GM12878 (cell line): ENCODE measurements around the gene RMDN3. TPM values are rescaled to one million over a fixed set of nuclear protein-coding genes. Genes with fewer than 3 reads are reported as not detected.
A peak's percentile ranks its signal among the peaks of the same experiment; 100 is the strongest.

Experiments used
- ATF3 ChIP-seq: IDR thresholded peaks from 2 replicates; pipeline ENCODE4 v1.6.1; 2011; ENCODE audit warnings: low read depth, mild to moderate bottlenecking, low read length, moderate library complexity, borderline replicate concordance; ENCODE audit errors: extremely low read depth
- ATF7 ChIP-seq: fragments of 450-650 bp; IDR thresholded peaks from 2 replicates; pipeline ENCODE4 v1.6.1; 2016; ENCODE audit warnings: low read depth, mild to moderate bottlenecking
- BCL11A ChIP-seq: IDR thresholded peaks from 2 replicates; pipeline ENCODE4 v1.6.1; 2011; ENCODE audit warnings: low read depth, low read length
- CBX3 ChIP-seq: fragments of 200-600 bp; sonication (generic); IDR thresholded peaks from 2 replicates; pipeline ENCODE4 v1.6.1; 2016; ENCODE audit warnings: low read depth, borderline replicate concordance
- CBX5 ChIP-seq: sonication (generic); IDR thresholded peaks from 2 replicates; pipeline ENCODE4 v1.6.1; 2016; ENCODE audit warnings: low read depth, moderate library complexity, mild to moderate bottlenecking, inconsistent platforms
- CEBPB ChIP-seq, 2 experiments: fragments of 150-350 bp in 1 of 2; IDR thresholded peaks; 2 replicates each; pipeline ENCODE4 v1.6.1; 2012 to 2014; ENCODE audit warnings: low read depth in 2 of 2, low read length in 2 of 2, borderline replicate concordance in 1 of 2, inconsistent platforms in 1 of 2
- CREB1 ChIP-seq: IDR thresholded peaks from 2 replicates; pipeline ENCODE4 v1.6.1; 2012; ENCODE audit warnings: low read depth, mild to moderate bottlenecking, inconsistent platforms
- CUX1 ChIP-seq: IDR thresholded peaks from 2 replicates; pipeline ENCODE4 v1.6.1; 2012; ENCODE audit warnings: improper control_type of control experiment, low read depth, low read length; ENCODE audit not compliant: insufficient replicate concordance
- E4F1 ChIP-seq: fragments of 450-650 bp; IDR thresholded peaks from 2 replicates; pipeline ENCODE4 v1.6.1; 2018; ENCODE audit warnings: borderline replicate concordance, mild to moderate bottlenecking; ENCODE audit not compliant: partially characterized antibody
- IRF4 ChIP-seq: IDR thresholded peaks from 2 replicates; pipeline ENCODE4 v1.6.1; 2011; ENCODE audit warnings: low read depth, low read length
- NR2C1 ChIP-seq: fragments of 450-650 bp; IDR thresholded peaks from 2 replicates; pipeline ENCODE4 v1.6.1; 2017; ENCODE audit warnings: antibody characterized with exemption, mild to moderate bottlenecking, moderate library complexity
- SIX5 ChIP-seq: IDR thresholded peaks from 2 replicates; pipeline ENCODE4 v1.6.1; 2011; ENCODE audit warnings: mild to moderate bottlenecking, low read depth, low read length, moderate library complexity; ENCODE audit not compliant: severe bottlenecking
- SMAD1 ChIP-seq: fragments of 450-650 bp; IDR thresholded peaks from 2 replicates; pipeline ENCODE4 v1.6.1; 2018; ENCODE audit warnings: mild to moderate bottlenecking, low read depth; ENCODE audit not compliant: partially characterized antibody
- SMAD5 ChIP-seq: IDR thresholded peaks from 2 replicates; pipeline ENCODE4 v1.6.1; 2016; ENCODE audit warnings: antibody characterized with exemption, low read depth
- SMARCA5 ChIP-seq: fragments of 450-650 bp; IDR thresholded peaks from 2 replicates; pipeline ENCODE4 v1.6.1; 2017; ENCODE audit warnings: mild to moderate bottlenecking
- SP1 ChIP-seq: IDR thresholded peaks from one replicate; pipeline ENCODE4 v1.6.1; 2011; ENCODE audit warnings: low read depth, low read length
- STAT1 ChIP-seq: fragments of 450-650 bp; conservative IDR thresholded peaks from 2 replicates; pipeline ENCODE4 v1.6.1; 2014; ENCODE audit warnings: antibody characterized with exemption, mild to moderate bottlenecking
- TARDBP ChIP-seq: IDR thresholded peaks from 2 replicates; pipeline ENCODE4 v1.6.1; 2016; ENCODE audit warnings: borderline replicate concordance
- TCF12 ChIP-seq: IDR thresholded peaks from 2 replicates; pipeline ENCODE4 v1.6.1; 2011; ENCODE audit warnings: low read depth, mild to moderate bottlenecking, low read length
- YY1 ChIP-seq: IDR thresholded peaks from 2 replicates; pipeline ENCODE4 v1.6.1; 2011; ENCODE audit warnings: low read depth, mild to moderate bottlenecking, low read length
- polyA plus RNA-seq, 11 experiments: library from polyadenylated mRNA; depleted of rRNA in 4 of 11; unstranded in 6 of 11; stranded (reverse) in 5 of 11; fragments of >200 nt; fragmentation: Nextera tagmentation in 4 of 11; fragmentation: Illumina TruSeq in 1 of 11; extraction: Ambion mirVana in 4 of 11; extraction: Trizol in 1 of 11; gene quantifications; 1 replicate in 1 of 11; 2 replicates in 10 of 11; pipeline versions ENCODE4 v1.2.1 to v1.2.3, GENCODE V29; 2011 to 2016; ENCODE audit warnings: inconsistent platforms in 2 of 11, missing spikeins in 2 of 11, low read depth in 1 of 11
- total RNA-seq, 4 experiments: library from RNA; depleted of rRNA in 3 of 4; stranded (reverse); fragments of >200 nt in 3 of 4; fragmentation: Illumina TruSeq in 1 of 4; extraction: Trizol in 1 of 4; gene quantifications; 2 replicates each; pipeline versions ENCODE4 v1.2.1 to v1.2.3, GENCODE V29; 2013 to 2021

The RMDN3 gene
- total and polyA plus RNA-seq, 10 of the 15 experiments (the other 5 are each of a cell fraction or from before 2014, with no cell fraction given): 5.7 to 44.4 (median 20.3) TPM

GRCh38 chr15:40754883-40755811 lies at the start of gene RMDN3 (continued):
- TF ChIP-seq SMAD5: 0 out of 2 replicates have a peak, but pooled peaks have one; percentile 54
- peak; percentile 94 for TF ChIP-seq ATF3
- no peak for TF ChIP-seq SMARCA5
- peak; percentile 87 for TF ChIP-seq SP1
- TF ChIP-seq ATF7: peak; percentile 49; the same call in 1 of the 2 replicates
- TF ChIP-seq IRF4: no peak
- peak; percentile 52; the same call in 1 of the 2 replicates for TF ChIP-seq TCF12
- TF ChIP-seq CBX5: no peak
- peak; percentile 16 for TF ChIP-seq E4F1
- TF ChIP-seq YY1: peak; percentile 93
- peak; percentile 37 for TF ChIP-seq SMAD1
- TF ChIP-seq TARDBP: no peak
- TF ChIP-seq CREB1: peak; percentile 100
- TF ChIP-seq BCL11A: no peak
- TF ChIP-seq CEBPB (IDR thresholded peaks at IDR 0.05; ENCODE audit: borderline replicate concordance in 1 of 2, low read depth in 2 of 2, low read length in 2 of 2): no peak
- peak; percentile 27; the same call in 1 of the 2 replicates for TF ChIP-seq NR2C1
- TF ChIP-seq CUX1: no peak
- TF ChIP-seq CBX3: no peak
- peak; percentile 51 for TF ChIP-seq SIX5
- peak; percentile 98 for TF ChIP-seq STAT1
